ENCODE data around the gene MAGI1.

MAGI1 gene

GRCh38 chr3:65534805-65535204, 503.9 kb downstream of the MAGI1 start:
- TF ChIP-seq GATA3 (IDR thresholded peaks at IDR 0.05; ENCODE audit: low read depth, low read length): no peak
- TF ChIP-seq GATA2 (IDR thresholded peaks at IDR 0.05; ENCODE audit: low read depth, low read length): no peak

- TF ChIP-seq GATA2 (IDR thresholded peaks at IDR 0.05; ENCODE audit: low read depth, low read length) (no peak), GATA3 (IDR thresholded peaks at IDR 0.05; ENCODE audit: low read depth, low read length) (no peak)
Measured at GRCh38 chr3:65532749-65533148, 506.0 kb downstream of the MAGI1 start.

- TF ChIP-seq GATA2 (IDR thresholded peaks at IDR 0.05; ENCODE audit: low read depth, low read length): no peak
- no peak for TF ChIP-seq GATA3 (IDR thresholded peaks at IDR 0.05; ENCODE audit: low read depth, low read length)
Measured at GRCh38 chr3:65532215-65532614, 506.5 kb downstream of the MAGI1 start.

- no peak for TF ChIP-seq GATA3 (IDR thresholded peaks at IDR 0.05; ENCODE audit: low read depth, low read length)
- no peak for TF ChIP-seq GATA2 (IDR thresholded peaks at IDR 0.05; ENCODE audit: low read depth, low read length)
Measured at GRCh38 chr3:65531499-65531898, 507.2 kb downstream of the MAGI1 start.

- TF ChIP-seq GATA2 (IDR thresholded peaks at IDR 0.05; ENCODE audit: low read depth, low read length) (no peak), GATA3 (IDR thresholded peaks at IDR 0.05; ENCODE audit: low read depth, low read length) (no peak)
Measured at GRCh38 chr3:65526656-65527055, 512.1 kb downstream of the MAGI1 start.

- TF ChIP-seq GATA3 (IDR thresholded peaks at IDR 0.05; ENCODE audit: low read depth, low read length): no peak
Measured at GRCh38 chr3:65524584-65524983, 514.1 kb downstream of the MAGI1 start.

GRCh38 chr3:65523878-65524277, 514.8 kb downstream of the MAGI1 start:
- TF ChIP-seq GATA3 (IDR thresholded peaks at IDR 0.05; ENCODE audit: low read depth, low read length) (no peak), GATA2 (IDR thresholded peaks at IDR 0.05; ENCODE audit: low read depth, low read length) (no peak)

- no peak for TF ChIP-seq GATA2 (IDR thresholded peaks at IDR 0.05; ENCODE audit: low read depth, low read length)
Measured at GRCh38 chr3:65521032-65521431, 517.7 kb downstream of the MAGI1 start.

- no peak for TF ChIP-seq GATA3 (IDR thresholded peaks at IDR 0.05; ENCODE audit: low read depth, low read length)
- TF ChIP-seq GATA2 (IDR thresholded peaks at IDR 0.05; ENCODE audit: low read depth, low read length): no peak
Measured at GRCh38 chr3:65516998-65517397, 521.7 kb downstream of the MAGI1 start.

- TF ChIP-seq GATA3 (IDR thresholded peaks at IDR 0.05; ENCODE audit: low read depth, low read length) (no peak), GATA2 (IDR thresholded peaks at IDR 0.05; ENCODE audit: low read depth, low read length) (no peak)
Measured at GRCh38 chr3:65508750-65509422, 529.8 kb downstream of the MAGI1 start.

GRCh38 chr3:65507437-65507836, 531.3 kb downstream of the MAGI1 start:
- TF ChIP-seq GATA3 (IDR thresholded peaks at IDR 0.05; ENCODE audit: low read depth, low read length) (no peak), GATA2 (IDR thresholded peaks at IDR 0.05; ENCODE audit: low read depth, low read length) (no peak)

GRCh38 chr3:65503776-65504175, 534.9 kb downstream of the MAGI1 start:
- TF ChIP-seq GATA2 (IDR thresholded peaks at IDR 0.05; ENCODE audit: low read depth, low read length) (no peak), GATA3 (IDR thresholded peaks at IDR 0.05; ENCODE audit: low read depth, low read length) (no peak)

GRCh38 chr3:65502526-65502925, 536.2 kb downstream of the MAGI1 start:
- TF ChIP-seq GATA2 (IDR thresholded peaks at IDR 0.05; ENCODE audit: low read depth, low read length) (no peak), GATA3 (IDR thresholded peaks at IDR 0.05; ENCODE audit: low read depth, low read length) (no peak)

- TF ChIP-seq GATA2 (IDR thresholded peaks at IDR 0.05; ENCODE audit: low read depth, low read length) (no peak), GATA3 (IDR thresholded peaks at IDR 0.05; ENCODE audit: low read depth, low read length) (no peak)
Measured at GRCh38 chr3:65500398-65501306, 538.1 kb downstream of the MAGI1 start.

- TF ChIP-seq GATA3 (IDR thresholded peaks at IDR 0.05; ENCODE audit: low read depth, low read length): no peak
- no peak for TF ChIP-seq GATA2 (IDR thresholded peaks at IDR 0.05; ENCODE audit: low read depth, low read length)
Measured at GRCh38 chr3:65497846-65498245, 540.9 kb downstream of the MAGI1 start.

All from SH-SY5Y (cell line).